Osteoblast (primary cell): ENCODE results near the gene TNFAIP8. TPM values are rescaled to one million over a fixed set of nuclear protein-coding genes. Genes with fewer than 3 reads are reported as not detected.
A peak's percentile ranks its signal among the peaks of the same experiment; 100 is the strongest.
"Not testable (repeated sequence)": the region's sequence is repeated elsewhere in the genome, so short reads cannot be mapped to it uniquely, and the experiment has no call there.

Source experiments
- DNase-seq: peaks from one replicate; pipeline ENCODE4 v3.0.0; 2011; ENCODE audit warnings: low spot score, mixed read lengths; ENCODE audit not compliant: insufficient read length; ENCODE audit errors: missing footprints
- H2AFZ ChIP-seq: 2 replicates; pipeline ENCODE4 v1.6.0; 2011; ENCODE audit warnings: mild to moderate bottlenecking, low read length
- H3K27ac ChIP-seq: 2 replicates; pipeline ENCODE4 v1.5.1; 2011; ENCODE audit warnings: mild to moderate bottlenecking, low read depth, low read length, moderate library complexity
- H3K27me3 ChIP-seq: 2 replicates; pipeline ENCODE4 v1.6.0; 2012; ENCODE audit warnings: mild to moderate bottlenecking, control low read depth, inconsistent platforms, low read length, moderate library complexity; ENCODE audit not compliant: insufficient read depth
- H3K36me3 ChIP-seq: 2 replicates; pipeline ENCODE4 v1.5.1; 2011; ENCODE audit warnings: mild to moderate bottlenecking, low read length, control low read depth, moderate library complexity; ENCODE audit not compliant: insufficient read depth
- H3K4me1 ChIP-seq: 2 replicates; pipeline ENCODE4 v1.5.1; 2011; ENCODE audit warnings: mild to moderate bottlenecking, low read length, control low read depth, moderate library complexity; ENCODE audit not compliant: insufficient read depth
- H3K4me2 ChIP-seq: 2 replicates; pipeline ENCODE4 v1.6.0; 2011; ENCODE audit warnings: mild to moderate bottlenecking, low read length; ENCODE audit not compliant: insufficient read depth
- H3K4me3 ChIP-seq: fragments of 200-600 bp; sonication (generic); 3 replicates; pipeline ENCODE4 v1.5.1; 2012; ENCODE audit warnings: mild to moderate bottlenecking, low read length, inconsistent platforms; ENCODE audit not compliant: insufficient read depth
- H3K79me2 ChIP-seq: 2 replicates; pipeline ENCODE4 v1.6.0; 2012; ENCODE audit warnings: mild to moderate bottlenecking, low read length, control low read depth, inconsistent platforms; ENCODE audit not compliant: insufficient read depth
- H3K9me3 ChIP-seq: 2 replicates; pipeline ENCODE4 v1.5.1; 2011; ENCODE audit warnings: low read depth, low read length, control low read depth
- H4K20me1 ChIP-seq: 2 replicates; pipeline ENCODE4 v1.6.0; 2012; ENCODE audit warnings: mild to moderate bottlenecking, low read length, control low read depth; ENCODE audit not compliant: insufficient read depth
- CTCF ChIP-seq: IDR thresholded peaks from 2 replicates; pipeline ENCODE4 v1.5.1; 2011; ENCODE audit warnings: mild to moderate bottlenecking, low read depth, low read length, moderate library complexity; ENCODE audit errors: extremely low read depth
- total RNA-seq: library from RNA; depleted of rRNA; stranded (reverse); fragments of >200 nt; gene quantifications from 2 replicates; pipeline ENCODE4 v1.2.3, GENCODE V29; 2012

The TNFAIP8 gene
- total RNA-seq, 1 donor, result 23.2 TPM

GRCh38 chr5:119435436-119436132 lies 79.8 kb downstream of the TNFAIP8 start:
- Histone ChIP-seq H3K27me3 (peaks cover 11% of the 10 kb centered on the region), H4K20me1 (no peaks in the 10 kb centered on the region), H3K27ac (no peak overlapping the region), H3K4me2 (no peak overlapping the region), H3K4me1 (no peaks in the 10 kb centered on the region), H3K36me3 (no peaks in the 10 kb centered on the region), H2AFZ (no peak overlapping the region), H3K9me3 (no peaks in the 10 kb centered on the region), H3K4me3 (no peak overlapping the region), H3K79me2 (no peaks in the 10 kb centered on the region)
- TF ChIP-seq CTCF, result peak; percentile 73
- DNase-seq, result no peak

GRCh38 chr5:119437785-119438586 lies 82.2 kb downstream of the TNFAIP8 start:
- not testable (repeated sequence) for H3K27ac ChIP-seq, H3K4me3 ChIP-seq, H3K79me2 ChIP-seq, H3K4me2 ChIP-seq, DNase-seq, H2AFZ ChIP-seq, H3K36me3 ChIP-seq, H4K20me1 ChIP-seq, H3K9me3 ChIP-seq, H3K4me1 ChIP-seq
- peaks cover 11% of the 10 kb centered on the region for H3K27me3 ChIP-seq

GRCh38 chr5:119438587-119438917 lies 82.7 kb downstream of the TNFAIP8 start:
- not testable (repeated sequence) for H4K20me1 ChIP-seq, H3K4me2 ChIP-seq, H3K79me2 ChIP-seq, H3K27ac ChIP-seq, H3K36me3 ChIP-seq, H3K4me1 ChIP-seq, H3K9me3 ChIP-seq, H2AFZ ChIP-seq, H3K4me3 ChIP-seq, DNase-seq
- H3K27me3 ChIP-seq, result peaks cover 11% of the 10 kb centered on the region

- no peak for DNase-seq
- H3K27ac ChIP-seq, result no peak overlapping the region
- H3K36me3 ChIP-seq, result no peaks in the 10 kb centered on the region
- H3K27me3 ChIP-seq, result peaks cover 11% of the 10 kb centered on the region
- no peak overlapping the region for H3K4me2 ChIP-seq
- H4K20me1 ChIP-seq, result no peaks in the 10 kb centered on the region
- H2AFZ ChIP-seq, result peak overlapping the region; percentile 35
- H3K4me1 ChIP-seq, result no peaks in the 10 kb centered on the region
- H3K79me2 ChIP-seq, result no peaks in the 10 kb centered on the region
- H3K4me3 ChIP-seq, result peak overlapping the region; percentile 39
- no peak for TF ChIP-seq CTCF
- H3K9me3 ChIP-seq, result no peaks in the 10 kb centered on the region
Observed at GRCh38 chr5:119439140-119439631, 83.4 kb downstream of the TNFAIP8 start.

- not testable (repeated sequence) for H3K4me2 ChIP-seq, H3K27ac ChIP-seq, H3K9me3 ChIP-seq, H3K4me1 ChIP-seq, H2AFZ ChIP-seq, H3K79me2 ChIP-seq, H3K4me3 ChIP-seq, H3K36me3 ChIP-seq, H4K20me1 ChIP-seq, DNase-seq
- peaks cover 10% of the 10 kb centered on the region for H3K27me3 ChIP-seq
Observed at GRCh38 chr5:119439632-119440031, 83.8 kb downstream of the TNFAIP8 start.

GRCh38 chr5:119444643-119445042 lies 88.8 kb downstream of the TNFAIP8 start:
- not testable (repeated sequence) for H3K4me1 ChIP-seq, H4K20me1 ChIP-seq, H2AFZ ChIP-seq, H3K4me2 ChIP-seq, H3K27ac ChIP-seq, H3K4me3 ChIP-seq, H3K27me3 ChIP-seq, DNase-seq, H3K9me3 ChIP-seq, H3K36me3 ChIP-seq, H3K79me2 ChIP-seq
